PC-9 (cell line): Measurements from ENCODE around the gene SRSF1.

Experiments used
- EZH2 ChIP-seq: fragments of 200-600 bp; sonication (generic); IDR thresholded peaks from 2 replicates; pipeline ENCODE4 v1.8.0; 2017; ENCODE audit warnings: antibody characterized with exemption, low read depth
- TF ChIP-seq, protein P1 (sequence below): fragments of 200-600 bp; sonication (generic); conservative IDR thresholded peaks from 2 replicates; pipeline ENCODE4 v1.6.1; 2017; ENCODE audit warnings: mixed run types, antibody characterized with exemption, mild to moderate bottlenecking, moderate library complexity

DNA sequence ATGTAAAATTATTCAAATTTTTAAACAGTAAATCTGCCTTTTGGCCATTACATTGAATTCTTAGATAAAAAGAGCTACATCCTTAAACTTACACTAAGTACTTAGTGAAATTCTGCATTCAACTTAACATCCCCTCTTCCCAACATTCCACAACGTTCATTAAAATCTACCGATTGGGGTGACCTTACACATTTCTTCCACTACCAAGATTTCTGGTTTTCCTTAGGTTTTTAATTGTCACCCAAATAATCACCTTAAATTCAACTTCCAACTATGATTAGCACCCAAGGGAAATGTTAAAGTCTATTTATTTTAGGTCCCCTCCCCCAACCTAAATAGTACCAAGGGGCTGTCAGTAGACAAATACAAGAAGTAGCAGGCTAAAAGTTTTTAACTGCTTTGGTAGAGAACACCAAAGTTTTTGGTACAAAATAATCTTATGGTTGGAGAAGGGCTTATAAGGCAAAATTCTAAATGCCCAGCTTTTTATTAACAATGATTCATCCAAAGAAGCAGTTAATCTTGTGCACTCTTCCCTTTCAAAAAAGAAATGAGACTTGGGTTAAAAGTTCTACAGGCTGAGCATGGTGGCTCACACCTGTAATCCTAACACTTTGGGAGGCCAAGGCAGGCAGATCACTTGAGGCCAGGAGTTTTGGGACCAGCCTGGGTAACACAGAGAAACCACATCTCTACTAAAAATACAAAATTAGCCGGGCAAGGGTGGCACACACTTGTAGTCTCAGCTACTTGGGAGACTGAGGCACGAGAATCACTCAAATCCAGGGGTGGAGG, 4.7 kb downstream of the SRSF1 start:
- TF ChIP-seq, protein P1, sequence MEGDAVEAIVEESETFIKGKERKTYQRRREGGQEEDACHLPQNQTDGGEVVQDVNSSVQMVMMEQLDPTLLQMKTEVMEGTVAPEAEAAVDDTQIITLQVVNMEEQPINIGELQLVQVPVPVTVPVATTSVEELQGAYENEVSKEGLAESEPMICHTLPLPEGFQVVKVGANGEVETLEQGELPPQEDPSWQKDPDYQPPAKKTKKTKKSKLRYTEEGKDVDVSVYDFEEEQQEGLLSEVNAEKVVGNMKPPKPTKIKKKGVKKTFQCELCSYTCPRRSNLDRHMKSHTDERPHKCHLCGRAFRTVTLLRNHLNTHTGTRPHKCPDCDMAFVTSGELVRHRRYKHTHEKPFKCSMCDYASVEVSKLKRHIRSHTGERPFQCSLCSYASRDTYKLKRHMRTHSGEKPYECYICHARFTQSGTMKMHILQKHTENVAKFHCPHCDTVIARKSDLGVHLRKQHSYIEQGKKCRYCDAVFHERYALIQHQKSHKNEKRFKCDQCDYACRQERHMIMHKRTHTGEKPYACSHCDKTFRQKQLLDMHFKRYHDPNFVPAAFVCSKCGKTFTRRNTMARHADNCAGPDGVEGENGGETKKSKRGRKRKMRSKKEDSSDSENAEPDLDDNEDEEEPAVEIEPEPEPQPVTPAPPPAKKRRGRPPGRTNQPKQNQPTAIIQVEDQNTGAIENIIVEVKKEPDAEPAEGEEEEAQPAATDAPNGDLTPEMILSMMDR, result no peak
- no peak for TF ChIP-seq EZH2
